H9 (cell line): ENCODE results near the gene H2AZ2. TPM values are rescaled to one million over a fixed set of nuclear protein-coding genes. Genes with fewer than 3 reads are reported as not detected.
"Not testable (repeated sequence)": the region's sequence is repeated elsewhere in the genome, so short reads cannot be mapped to it uniquely, and the experiment has no call there.

ENCODE experiments used
- DNase-seq: peaks from one replicate; pipeline ENCODE4 v3.0.0-alpha.2; 2017
- H2AFZ ChIP-seq: one replicate; pipeline ENCODE4 v1.6.1; 2013; ENCODE audit warnings: mild to moderate bottlenecking, low read length, control low read depth, moderate library complexity
- H2AK5ac ChIP-seq: 2 replicates; pipeline ENCODE4 v1.6.1; 2013; ENCODE audit warnings: low read length, control low read depth, mixed read lengths; ENCODE audit not compliant: insufficient read length
- H2BK120ac ChIP-seq: one replicate; pipeline ENCODE4 v1.6.1; 2013; ENCODE audit warnings: low read depth, mild to moderate bottlenecking, low read length, control low read depth, inconsistent platforms; ENCODE audit not compliant: poor library complexity, severe bottlenecking
- H2BK12ac ChIP-seq: 2 replicates; pipeline ENCODE4 v1.6.1; 2013; ENCODE audit warnings: low read length, control low read depth, mixed read lengths, low read depth; ENCODE audit not compliant: insufficient read length
- H2BK15ac ChIP-seq: 2 replicates; pipeline ENCODE4 v1.6.1; 2013; ENCODE audit warnings: low read depth, low read length, control low read depth
- H2BK20ac ChIP-seq: one replicate; pipeline ENCODE4 v1.6.1; 2013; ENCODE audit warnings: low read depth, mild to moderate bottlenecking, low read length, control low read depth, inconsistent platforms; ENCODE audit not compliant: poor library complexity, severe bottlenecking
- H2BK5ac ChIP-seq: 2 replicates; pipeline ENCODE4 v1.6.1; 2013; ENCODE audit warnings: low read length, control low read depth, mixed read lengths; ENCODE audit not compliant: insufficient read length
- H3K14ac ChIP-seq: 2 replicates; pipeline ENCODE4 v1.6.1; 2013; ENCODE audit warnings: low read length, control low read depth; ENCODE audit not compliant: insufficient read depth
- H3K18ac ChIP-seq: 2 replicates; pipeline ENCODE4 v1.6.1; 2013; ENCODE audit warnings: low read depth, mild to moderate bottlenecking, mixed read lengths, low read length, control low read depth; ENCODE audit not compliant: insufficient read length
- H3K23ac ChIP-seq: 2 replicates; pipeline ENCODE4 v1.6.1; 2013; ENCODE audit warnings: low read length, control low read depth, mixed read lengths, low read depth; ENCODE audit not compliant: insufficient read length
- H3K23me2 ChIP-seq: 2 replicates; pipeline ENCODE4 v1.6.1; 2013; ENCODE audit warnings: low read depth, mild to moderate bottlenecking, mixed read lengths, low read length, control low read depth; ENCODE audit not compliant: insufficient read length, poor library complexity, severe bottlenecking
- H3K27ac ChIP-seq: 2 replicates; pipeline ENCODE4 v1.5.1; 2013; ENCODE audit warnings: low read length, control low read depth, mixed read lengths, low read depth; ENCODE audit not compliant: insufficient read length
- H3K27me3 ChIP-seq: 2 replicates; pipeline ENCODE4 v1.6.1; 2013; ENCODE audit warnings: low read length, control low read depth, inconsistent platforms; ENCODE audit not compliant: insufficient read depth
- H3K4ac ChIP-seq: 2 replicates; pipeline ENCODE4 v1.6.1; 2013; ENCODE audit warnings: low read depth, mild to moderate bottlenecking, control low read depth, inconsistent platforms, low read length, moderate library complexity
- H3K4me1 ChIP-seq: 2 replicates; pipeline ENCODE4 v1.6.1; 2013; ENCODE audit warnings: low read length, control low read depth, inconsistent platforms; ENCODE audit not compliant: insufficient read depth
- H3K4me2 ChIP-seq: 2 replicates; pipeline ENCODE4 v1.6.1; 2013; ENCODE audit warnings: low read length, control low read depth, mixed read lengths; ENCODE audit not compliant: insufficient read length, insufficient read depth
- H3K56ac ChIP-seq: 2 replicates; pipeline ENCODE4 v1.6.1; 2013; ENCODE audit warnings: low read depth, mild to moderate bottlenecking, mixed read lengths, low read length, control low read depth; ENCODE audit not compliant: insufficient read length
- H3K79me1 ChIP-seq: 2 replicates; pipeline ENCODE4 v1.6.1; 2013; ENCODE audit warnings: low read depth, mild to moderate bottlenecking, moderate library complexity, low read length, control low read depth, inconsistent platforms; ENCODE audit not compliant: insufficient read depth, poor library complexity, severe bottlenecking
- H3K79me2 ChIP-seq: 2 replicates; pipeline ENCODE4 v1.6.1; 2013; ENCODE audit warnings: low read length, control low read depth, inconsistent platforms; ENCODE audit not compliant: insufficient read depth
- H3K9ac ChIP-seq: 2 replicates; pipeline ENCODE4 v1.6.1; 2013; ENCODE audit warnings: low read length, control low read depth, mixed read lengths; ENCODE audit not compliant: insufficient read length; ENCODE audit errors: extremely low read depth
- H3K9me3 ChIP-seq: one replicate; pipeline ENCODE4 v1.6.1; 2013; ENCODE audit warnings: low read depth, low read length, inconsistent platforms; ENCODE audit not compliant: control insufficient read depth
- H3T11ph ChIP-seq: one replicate; pipeline ENCODE4 v1.6.1; 2013; ENCODE audit warnings: mild to moderate bottlenecking, low read length, control low read depth, inconsistent platforms
- H4K20me1 ChIP-seq: one replicate; pipeline ENCODE4 v1.6.1; 2013; ENCODE audit not compliant: control insufficient read depth, insufficient read length, insufficient read depth
- H4K5ac ChIP-seq: 2 replicates; pipeline ENCODE4 v1.6.1; 2013; ENCODE audit warnings: low read depth, mild to moderate bottlenecking, mixed read lengths, low read length, control low read depth; ENCODE audit not compliant: insufficient read length
- H4K8ac ChIP-seq: replicated peaks from 2 replicates; pipeline ENCODE4 v1.6.1; 2013; ENCODE audit warnings: low read length, control low read depth, mixed read lengths, low read depth; ENCODE audit not compliant: insufficient read length
- H4K91ac ChIP-seq: 2 replicates; pipeline ENCODE4 v1.6.1; 2013; ENCODE audit warnings: low read depth, mild to moderate bottlenecking, moderate library complexity, mixed read lengths, low read length, control low read depth; ENCODE audit not compliant: insufficient read length
- H3K27ac Mint-ChIP-seq, 3 experiments: 2 replicates in 2 of 3; 3 replicates in 1 of 3; pipeline ENCODE4 v1.8.0; 2020 to 2021; ENCODE audit warnings: mixed read lengths in 3 of 3, mild to moderate bottlenecking in 1 of 3, moderate library complexity in 1 of 3
- H3K27me3 Mint-ChIP-seq: 2 replicates; pipeline ENCODE4 v1.8.0; 2021; ENCODE audit warnings: low read depth, mild to moderate bottlenecking, moderate library complexity, mixed read lengths
- H3K36me3 Mint-ChIP-seq, 3 experiments: 2 replicates in 2 of 3; 3 replicates in 1 of 3; pipeline ENCODE4 v1.8.0; 2020 to 2021; ENCODE audit warnings: low read depth in 3 of 3, mixed read lengths in 3 of 3; ENCODE audit not compliant: insufficient read depth in 1 of 3
- H3K4me1 Mint-ChIP-seq, 2 experiments: 2 replicates each; pipeline ENCODE4 v1.8.0; 2020; ENCODE audit warnings: mixed read lengths in 2 of 2
- H3K4me3 Mint-ChIP-seq, 2 experiments: 2 replicates in 1 of 2; 3 replicates in 1 of 2; pipeline ENCODE4 v1.8.0; 2020 to 2021; ENCODE audit warnings: mild to moderate bottlenecking in 2 of 2, mixed read lengths in 2 of 2, moderate library complexity in 1 of 2
- H3K9me3 Mint-ChIP-seq, 2 experiments: 2 replicates in 1 of 2; 3 replicates in 1 of 2; pipeline ENCODE4 v1.8.0; 2020; ENCODE audit warnings: mild to moderate bottlenecking in 2 of 2, mixed read lengths in 2 of 2, moderate library complexity in 1 of 2
- CTCF ChIP-seq: fragments of 200-600 bp; sonication (generic); conservative IDR thresholded peaks from 3 replicates; pipeline ENCODE4 v1.8.0; 2021; ENCODE audit warnings: antibody characterized with exemption, mild to moderate bottlenecking
- WGBS: extraction: QIAGEN DNeasy Blood & Tissue Kit; methylation state at CpG from one replicate; pipeline ENCODE4 v1.1.7; 2013; ENCODE audit warnings: missing lambda C conversion rate, low lambda C conversion rate, mixed read lengths; ENCODE audit not compliant: insufficient read length; ENCODE audit errors: extremely low coverage; 5-methylcytosine and 5-hydroxymethylcytosine counted together
- total RNA-seq: library from RNA; stranded (reverse); gene quantifications from 2 replicates; pipeline ENCODE4 v1.2.1, GENCODE V29; 2021

Gene H2AZ2
- total RNA-seq, 1 experiment from 2014 or later, result 208 TPM

- Mint-ChIP-seq H3K4me1 (0 out of 4 replicates have a peak, but pooled peaks cover 0 to 3% of the 10 kb centered on the region in 2 experiments), H3K36me3 (peaks cover 0 to 6% (median 0%) of the 10 kb centered on the region in 3 experiments; a peak in 2 of 7 replicates), H3K9me3 (peaks cover 15 to 17% of the 10 kb centered on the region in 2 experiments), H3K4me3 (no peak overlapping the region), H3K27ac (no peak overlapping the region), H3K27me3 (peaks cover 12% of the 10 kb centered on the region)
- Histone ChIP-seq H2BK5ac (no peak overlapping the region), H4K5ac (no peak overlapping the region), H3K79me2 (no peaks in the 10 kb centered on the region), H3K9ac (no peak overlapping the region), H3K56ac (no peak overlapping the region), H3K27me3 (no peaks in the 10 kb centered on the region), H2AK5ac (no peak overlapping the region), H3K27ac (no peak overlapping the region), H4K20me1 (no peaks in the 10 kb centered on the region), H3K9me3 (no peaks in the 10 kb centered on the region), H3K14ac (no peak overlapping the region), H3K23me2 (no peaks in the 10 kb centered on the region), H2BK12ac (no peak overlapping the region), H4K91ac (no peak overlapping the region), H3K79me1 (no peaks in the 10 kb centered on the region), H3K23ac (no peak overlapping the region), H3K4me2 (no peak overlapping the region), H2AFZ (no peak overlapping the region), H2BK20ac (no peak overlapping the region), H3K18ac (no peak overlapping the region), H2BK15ac (no peak overlapping the region), H3K4ac (no peak overlapping the region), H3T11ph (no peak overlapping the region), H3K4me1 (no peaks in the 10 kb centered on the region), H4K8ac (no peak overlapping the region), H2BK120ac (no peak overlapping the region)
- TF ChIP-seq CTCF, result no peak
- no CpG with 5 or more reads among the region's 4 CpGs for WGBS
- DNase-seq, result no peak
These were observed 60.8 kb downstream of the H2AZ2 start for GRCh38 chr7:44787041-44787440.

GRCh38 chr7:44785218-44785617, 62.7 kb downstream of the H2AZ2 start:
- H3K27me3 ChIP-seq, result not testable (repeated sequence)
- WGBS, result no CpG with 5 or more reads among the region's 3 CpGs

More at GRCh38 chr7:44785218-44785617, 62.7 kb downstream of the H2AZ2 start:
- not testable (repeated sequence) for H2BK5ac ChIP-seq, H4K20me1 ChIP-seq, H4K91ac ChIP-seq, H3K79me2 ChIP-seq, H2BK15ac ChIP-seq, H2AFZ ChIP-seq, H3K4me1 ChIP-seq, H3K4me2 ChIP-seq, H3K4ac ChIP-seq, DNase-seq, H3K56ac ChIP-seq, H3K4me3 Mint-ChIP-seq, H3K4me1 Mint-ChIP-seq, H2BK120ac ChIP-seq, H3K18ac ChIP-seq, H3T11ph ChIP-seq, H3K36me3 Mint-ChIP-seq, H2AK5ac ChIP-seq, H3K23me2 ChIP-seq, H3K79me1 ChIP-seq, H3K9ac ChIP-seq, H3K27ac Mint-ChIP-seq, H3K14ac ChIP-seq, H3K9me3 ChIP-seq, H4K8ac ChIP-seq, H2BK12ac ChIP-seq, H3K27ac ChIP-seq, H2BK20ac ChIP-seq, H4K5ac ChIP-seq, H3K23ac ChIP-seq
- H3K9me3 Mint-ChIP-seq, result peaks cover 15 to 17% of the 10 kb centered on the region in 2 experiments
- peaks cover 14% of the 10 kb centered on the region for H3K27me3 Mint-ChIP-seq
